IMR-90 (cell line): ENCODE measurements around the gene PTPRN2. TPM values are rescaled to one million over a fixed set of nuclear protein-coding genes. Genes with fewer than 3 reads are reported as not detected.

Experiments
- ATAC-seq: fragments of 200-7000 bp; cut with Tn5 transposase; 2 replicates; pipeline ENCODE4 v1.9.1; 2020; ENCODE audit warnings: low read depth, mild to moderate bottlenecking, moderate library complexity
- BruUV-seq: library from RNA; stranded (reverse); fragments of 400-500 nt; replicated peaks from 2 replicates; lab custom pipeline; 2021; lab: Mats Ljungman, UMichigan
- CTCF ChIA-PET: fragments of 300-600 bp; formaldehyde crosslinking; extraction: SDS; loops from one replicate; lab custom pipeline; 2021; ENCODE audit warnings: antibody characterized with exemption; lab: Yijun Ruan, JAX
- POLR2A ChIA-PET: fragments of 300-600 bp; sonication (Branson Sonifier 250); formaldehyde crosslinking; loops from one replicate; lab custom pipeline; 2022; ENCODE audit warnings: antibody characterized with exemption; ENCODE audit not compliant: unreplicated experiment; lab: Charles Lee
- DNase-seq: peaks from one replicate; pipeline ENCODE4 v3.0.0; 2013
- H2AFZ ChIP-seq: replicated peaks from 2 replicates; pipeline ENCODE3; 2013; ENCODE audit warnings: low read length, mild to moderate bottlenecking; ENCODE audit not compliant: poor library complexity
- H2AK5ac ChIP-seq: 2 replicates; pipeline ENCODE4 v1.6.1; 2013; ENCODE audit warnings: low read depth, low read length, inconsistent platforms
- H2AK9ac ChIP-seq: replicated peaks from 2 replicates; pipeline ENCODE3; 2013; ENCODE audit warnings: mild to moderate bottlenecking, low read depth, low read length, moderate library complexity; ENCODE audit not compliant: poor library complexity
- H2BK120ac ChIP-seq: 2 replicates; pipeline ENCODE4 v1.6.1; 2013; ENCODE audit warnings: low read depth, low read length, inconsistent platforms
- H2BK15ac ChIP-seq: 3 replicates; pipeline ENCODE4 v1.6.1; 2013; ENCODE audit warnings: low read depth, low read length, inconsistent platforms
- H2BK20ac ChIP-seq: 2 replicates; pipeline ENCODE4 v1.6.1; 2013; ENCODE audit warnings: low read depth, mild to moderate bottlenecking, inconsistent platforms, low read length, moderate library complexity
- H2BK5ac ChIP-seq: 2 replicates; pipeline ENCODE4 v1.6.1; 2013; ENCODE audit warnings: mild to moderate bottlenecking, low read depth, low read length, inconsistent platforms; ENCODE audit not compliant: poor library complexity, severe bottlenecking
- H3K14ac ChIP-seq: replicated peaks from 2 replicates; pipeline ENCODE4 v1.6.1; 2013; ENCODE audit warnings: low read depth, low read length, inconsistent platforms
- H3K18ac ChIP-seq: 2 replicates; pipeline ENCODE4 v1.6.1; 2013; ENCODE audit warnings: low read depth, low read length, control low read depth
- H3K23ac ChIP-seq: 2 replicates; pipeline ENCODE4 v1.6.1; 2013; ENCODE audit warnings: low read depth, low read length, inconsistent platforms
- H3K27ac ChIP-seq: 2 replicates; pipeline ENCODE4 v1.5.1; 2013; ENCODE audit warnings: mild to moderate bottlenecking, control low read depth, low read length; ENCODE audit not compliant: insufficient read depth
- H3K27me3 ChIP-seq: 2 replicates; pipeline ENCODE4 v1.6.1; 2013; ENCODE audit warnings: low read length; ENCODE audit not compliant: control insufficient read depth, insufficient read depth
- H3K36me3 ChIP-seq: 2 replicates; pipeline ENCODE4 v1.6.1; 2013; ENCODE audit warnings: low read length, mixed read lengths; ENCODE audit not compliant: control insufficient read depth, insufficient read depth
- H3K4ac ChIP-seq: 2 replicates; pipeline ENCODE4 v1.6.1; 2013; ENCODE audit warnings: low read depth, low read length, inconsistent platforms
- H3K4me1 ChIP-seq: 2 replicates; pipeline ENCODE4 v1.6.1; 2013; ENCODE audit warnings: low read length, mixed read lengths; ENCODE audit not compliant: control insufficient read depth, insufficient read depth
- H3K4me2 ChIP-seq: 2 replicates; pipeline ENCODE4 v1.6.1; 2013; ENCODE audit warnings: low read depth, mild to moderate bottlenecking, control low read depth, low read length, moderate library complexity
- H3K4me3 ChIP-seq: 2 replicates; pipeline ENCODE4 v1.5.1; 2013; ENCODE audit warnings: low read depth, mild to moderate bottlenecking, control low read depth, low read length, moderate library complexity; ENCODE audit not compliant: insufficient read depth
- H3K56ac ChIP-seq: 2 replicates; pipeline ENCODE4 v1.6.1; 2013; ENCODE audit warnings: low read length, inconsistent platforms; ENCODE audit not compliant: insufficient read depth; ENCODE audit errors: extremely low read depth
- H3K79me1 ChIP-seq, 2 experiments: 2 replicates each; pipeline ENCODE4 v1.6.1; 2013; ENCODE audit warnings: low read length in 2 of 2, inconsistent platforms in 1 of 2, low read depth in 1 of 2
- H3K9ac ChIP-seq: 2 replicates; pipeline ENCODE4 v1.6.1; 2013; ENCODE audit warnings: low read depth, low read length, control low read depth
- H3K9me1 ChIP-seq: 2 replicates; pipeline ENCODE4 v1.6.1; 2013; ENCODE audit warnings: low read length, inconsistent platforms; ENCODE audit not compliant: insufficient read depth
- H3K9me3 ChIP-seq: 2 replicates; pipeline ENCODE4 v1.6.1; 2013; ENCODE audit warnings: low read length; ENCODE audit not compliant: control insufficient read depth, insufficient read depth
- H4K20me1 ChIP-seq: 2 replicates; pipeline ENCODE4 v1.6.1; 2013; ENCODE audit warnings: low read length, inconsistent platforms; ENCODE audit not compliant: insufficient read depth
- H4K5ac ChIP-seq: 2 replicates; pipeline ENCODE4 v1.6.1; 2013; ENCODE audit warnings: mild to moderate bottlenecking, low read depth, low read length, control low read depth
- H4K8ac ChIP-seq, 2 experiments: 2 replicates each; pipeline ENCODE4 v1.6.1; 2013; ENCODE audit warnings: low read depth in 2 of 2, low read length in 2 of 2, control low read depth in 1 of 2, inconsistent platforms in 1 of 2
- H4K91ac ChIP-seq: 2 replicates; pipeline ENCODE4 v1.6.1; 2013; ENCODE audit warnings: low read depth, low read length, inconsistent platforms; ENCODE audit not compliant: insufficient read depth
- CEBPB ChIP-seq: IDR thresholded peaks from 2 replicates; pipeline ENCODE4 v1.6.1; 2012; ENCODE audit warnings: low read depth, low read length, improper control_type of control experiment
- CHD1 ChIP-seq: IDR thresholded peaks from 2 replicates; pipeline ENCODE4 v1.6.1; 2012; ENCODE audit warnings: low read depth, low read length, improper control_type of control experiment
- CTCF ChIP-seq: conservative IDR thresholded peaks from 2 replicates; pipeline ENCODE4 v1.5.1; 2012; ENCODE audit warnings: mild to moderate bottlenecking, low read depth, low read length, improper control_type of control experiment
- ELK1 ChIP-seq: fragments of 150-350 bp; IDR thresholded peaks from 2 replicates; pipeline ENCODE4 v1.6.1; 2016; ENCODE audit warnings: low read depth, mild to moderate bottlenecking, low read length, moderate library complexity, borderline replicate concordance
- FOS ChIP-seq: fragments of 150-350 bp; IDR thresholded peaks from 2 replicates; pipeline ENCODE4 v1.6.1; 2016; ENCODE audit warnings: low read depth, low read length
- MAFK ChIP-seq: IDR thresholded peaks from 2 replicates; pipeline ENCODE4 v1.6.1; 2012; ENCODE audit warnings: low read depth, low read length, improper control_type of control experiment
- MXI1 ChIP-seq: IDR thresholded peaks from 2 replicates; pipeline ENCODE4 v1.6.1; 2012; ENCODE audit warnings: low read depth, mild to moderate bottlenecking, low read length, moderate library complexity, borderline replicate concordance
- NFE2L2 ChIP-seq: fragments of 150-350 bp; IDR thresholded peaks from 2 replicates; pipeline ENCODE4 v1.6.1; 2016; ENCODE audit warnings: low read depth, mild to moderate bottlenecking, low read length
- RAD21 ChIP-seq: IDR thresholded peaks from 2 replicates; pipeline ENCODE4 v1.6.1; 2012; ENCODE audit warnings: low read length, improper control_type of control experiment
- RCOR1 ChIP-seq: IDR thresholded peaks from 2 replicates; pipeline ENCODE4 v1.6.1; 2012; ENCODE audit warnings: mild to moderate bottlenecking, low read length, improper control_type of control experiment; ENCODE audit not compliant: insufficient replicate concordance
- RFX5 ChIP-seq: IDR thresholded peaks from 2 replicates; pipeline ENCODE4 v1.8.0; 2012; ENCODE audit warnings: low read depth, mild to moderate bottlenecking, low read length, moderate library complexity
- SMC3 ChIP-seq: fragments of 150-350 bp; IDR thresholded peaks from 2 replicates; pipeline ENCODE4 v1.6.1; 2016; ENCODE audit warnings: low read depth, mild to moderate bottlenecking, antibody characterized with exemption, low read length, moderate library complexity
- USF2 ChIP-seq: fragments of 150-350 bp; IDR thresholded peaks from 2 replicates; pipeline ENCODE4 v1.6.1; 2017; ENCODE audit warnings: mild to moderate bottlenecking, antibody characterized with exemption, low read length, low read depth
- WGBS, 2 experiments: methylation state at CpG; one replicate each; pipeline versions ENCODE4 v1.1.5 to v1.1.7; 2013; ENCODE audit warnings: missing lambda C conversion rate in 2 of 2; ENCODE audit not compliant: insufficient read length in 1 of 2; ENCODE audit errors: extremely low coverage in 2 of 2; 5-methylcytosine and 5-hydroxymethylcytosine counted together
- dilution Hi-C: fragments of 300-500 bp; cut with HindIII; formaldehyde crosslinking; loops from one replicate; pipeline ENCODE4 v1.14.3; 2018; ENCODE audit warnings: low sequenced_read_pairs; ENCODE audit not compliant: unreplicated experiment
- in situ Hi-C: fragments of 300-500 bp; cut with MboI; formaldehyde crosslinking; loops from 3 replicates; pipeline ENCODE4 v1.14.3; 2019; ENCODE audit warnings: low sequenced_read_pairs, inconsistent platforms, mixed read lengths
- intact Hi-C: fragments of 100-400 bp; cut with micrococcal nuclease; formaldehyde crosslinking; loops from 2 replicates; pipeline ENCODE4 v1.10.0; 2022
- polyA plus RNA-seq, 3 experiments: library from polyadenylated mRNA; depleted of rRNA; stranded (reverse); fragments of >200 nt; gene quantifications; 2 replicates each; pipeline ENCODE4 v1.2.3, GENCODE V29; 2012; ENCODE audit warnings: low replicate concordance in 1 of 3
- total RNA-seq: library from RNA; depleted of rRNA; stranded (reverse); fragments of >200 nt; gene quantifications from 2 replicates; pipeline ENCODE4 v1.2.3, GENCODE V29; 2012

Gene PTPRN2
- total and polyA plus RNA-seq, 2 of the 4 experiments (the other 2 are of a cell fraction) = 0.03 TPM; not detected in 1

- Histone ChIP-seq H3K4me1 (no peaks in the 10 kb centered on the region), H3K4me2 (no peak overlapping the region), H3K4me3 (no peak overlapping the region), H2BK5ac (no peak overlapping the region), H3K9me3 (peaks cover 59% of the 10 kb centered on the region), H3K14ac (no peak overlapping the region), H3K27me3 (no peaks in the 10 kb centered on the region), H3K36me3 (no peaks in the 10 kb centered on the region), H4K91ac (no peak overlapping the region), H3K9ac (no peak overlapping the region), H3K18ac (no peak overlapping the region), H2BK15ac (no peak overlapping the region), H4K20me1 (no peaks in the 10 kb centered on the region), H2AK5ac (no peak overlapping the region), H3K23ac (no peak overlapping the region), H3K9me1 (no peaks in the 10 kb centered on the region), H2BK20ac (no peak overlapping the region), H2BK120ac (no peak overlapping the region), H3K4ac (no peak overlapping the region), H3K27ac (no peak overlapping the region), H3K79me1 (no peaks in the 10 kb centered on the region), H2AK9ac (no peak overlapping the region), H3K56ac (no peak overlapping the region), H4K8ac (no peak overlapping the region), H2AFZ (no peak overlapping the region), H4K5ac (no peak overlapping the region)
- BruUV-seq = no TSS peak
- 78% methylated on average over 6 of the region's 15 CpGs; no CpG with 5 or more reads in 1 of the 2 experiments for WGBS, 2 experiments
- CTCF ChIA-PET = no interaction called here
- POLR2A ChIA-PET = no interaction called here
- no peak for DNase-seq
- dilution Hi-C loops (no loop called here), in situ Hi-C loops (no loop called here), intact Hi-C loops (no loop called here)
- no peak for ATAC-seq
- TF ChIP-seq SMC3 (no peak), USF2 (no peak), MAFK (no peak), CHD1 (no peak), CEBPB (no peak), FOS (no peak), ELK1 (no peak), RFX5 (no peak), NFE2L2 (no peak), RCOR1 (no peak), RAD21 (no peak), CTCF (no peak), MXI1 (no peak)
Measured at GRCh38 chr7:158272509-158273137, 315.0 kb downstream of the PTPRN2 start.
